HTERT RPE-1 (cell line): Measurements from ENCODE around the gene SLC8B1.
"Not testable (repeated sequence)": the region's sequence is repeated elsewhere in the genome, so short reads cannot be mapped to it uniquely, and the experiment has no call there.

Source experiments
- in situ Hi-C: fragments of 300-500 bp; cut with MboI; formaldehyde crosslinking; loops from 4 replicates; pipeline ENCODE4 v1.14.3; 2020; ENCODE audit warnings: low sequenced_read_pairs

Gene SLC8B1

GRCh38 chr12:113358381-113359132, 23.6 kb upstream of the SLC8B1 start, which contains the start of gene PLBD2:
PLBD2 (plus strand) TSS chr12:113358587; CDS start chr12:113358601, 14 bp downstream.
- in situ Hi-C loops = no loop called here

GRCh38 chr12:113354192-113354591, 19.3 kb upstream of the SLC8B1 start:
- in situ Hi-C loops = not testable (repeated sequence)

GRCh38 chr12:113351089-113351488, 16.2 kb upstream of the SLC8B1 start:
- in situ Hi-C loops = no loop called here

- in situ Hi-C loops = no loop called here
These were observed 14.1 kb upstream of the SLC8B1 start for GRCh38 chr12:113348849-113349536.

- in situ Hi-C loops = no loop called here
These were observed 13.0 kb upstream of the SLC8B1 start for GRCh38 chr12:113347892-113348291.

GRCh38 chr12:113347107-113347506, 12.2 kb upstream of the SLC8B1 start:
- in situ Hi-C loops = no loop called here

- in situ Hi-C loops = no loop called here
These were observed 11.4 kb upstream of the SLC8B1 start for GRCh38 chr12:113346353-113346752.

- in situ Hi-C loops = no loop called here
These were observed 10.4 kb upstream of the SLC8B1 start for GRCh38 chr12:113345318-113345717.

- in situ Hi-C loops = no loop called here
These were observed 6.6 kb upstream of the SLC8B1 start for GRCh38 chr12:113341535-113341934.

- in situ Hi-C loops = no loop called here
These were observed 5.2 kb upstream of the SLC8B1 start for GRCh38 chr12:113340061-113340460.

GRCh38 chr12:113339540-113339939, 4.6 kb upstream of the SLC8B1 start:
- in situ Hi-C loops = no loop called here

GRCh38 chr12:113333877-113334785, 778 bp downstream of the SLC8B1 start:
- in situ Hi-C loops = no loop called here

- in situ Hi-C loops = no loop called here
These were observed 1.5 kb downstream of the SLC8B1 start for GRCh38 chr12:113333418-113333750.

GRCh38 chr12:113332688-113333417, 2.1 kb downstream of the SLC8B1 start:
- in situ Hi-C loops = no loop called here

- in situ Hi-C loops = no loop called here
These were observed 4.4 kb downstream of the SLC8B1 start for GRCh38 chr12:113330505-113330904.

- in situ Hi-C loops = no loop called here
These were observed 5.0 kb downstream of the SLC8B1 start for GRCh38 chr12:113329791-113330417.

GRCh38 chr12:113329022-113329790, 5.7 kb downstream of the SLC8B1 start:
- in situ Hi-C loops = no loop called here

GRCh38 chr12:113328368-113328889, 6.5 kb downstream of the SLC8B1 start:
- in situ Hi-C loops = no loop called here

- in situ Hi-C loops = no loop called here
These were observed 8.0 kb downstream of the SLC8B1 start for GRCh38 chr12:113326775-113327395.
